Spleen (tissue), 11 donors: ENCODE measurements around the gene SDR39U1. TPM values are rescaled to one million over a fixed set of nuclear protein-coding genes. Genes with fewer than 3 reads are reported as not detected.
A peak's percentile ranks its signal among the peaks of the same experiment; 100 is the strongest.

ENCODE experiments used
- DNase-seq: peaks from one replicate; pipeline ENCODE4 v3.0.0-alpha.2; 2020
- H3K27ac ChIP-seq, 8 donors: fragments of 200-600 bp; sonication (generic) in 7 of 8; 1 replicate in 4 of 8; 2 replicates in 4 of 8; pipeline versions ENCODE4 v1.5.0 to v1.8.0; 2016 to 2021; ENCODE audit warnings: inconsistent platforms in 4 of 8, mild to moderate bottlenecking in 4 of 8, moderate library complexity in 1 of 8
- H3K27me3 ChIP-seq, 7 donors: fragments of 200-600 bp; sonication (generic) in 6 of 7; replicated peaks in 1 of 7; 1 replicate in 4 of 7; 2 replicates in 3 of 7; pipeline versions ENCODE4 v1.5.0 to v1.8.0; 2016 to 2021; ENCODE audit warnings: inconsistent platforms in 3 of 7, mild to moderate bottlenecking in 1 of 7
- H3K36me3 ChIP-seq, 6 donors: fragments of 200-600 bp; sonication (generic) in 5 of 6; 1 replicate in 4 of 6; 2 replicates in 2 of 6; pipeline versions ENCODE4 v1.5.0 to v1.8.0; 2016 to 2021; ENCODE audit warnings: inconsistent platforms in 2 of 6
- H3K4me1 ChIP-seq, 6 donors: fragments of 200-600 bp; sonication (generic) in 5 of 6; 1 replicate in 3 of 6; 2 replicates in 3 of 6; pipeline versions ENCODE4 v1.5.0 to v1.8.0; 2016 to 2021; ENCODE audit warnings: inconsistent platforms in 3 of 6
- H3K4me3 ChIP-seq, 8 donors: fragments of 200-600 bp; sonication (generic) in 7 of 8; 1 replicate in 4 of 8; 2 replicates in 4 of 8; pipeline versions ENCODE4 v1.5.0 to v1.8.0; 2016 to 2021; ENCODE audit warnings: inconsistent platforms in 4 of 8, mild to moderate bottlenecking in 4 of 8, moderate library complexity in 2 of 8
- H3K9me3 ChIP-seq, 8 donors: fragments of 200-600 bp; sonication (generic) in 7 of 8; 1 replicate in 4 of 8; 2 replicates in 4 of 8; pipeline versions ENCODE4 v1.5.0 to v1.8.0; 2016 to 2021; ENCODE audit warnings: inconsistent platforms in 4 of 8
- POLR2A ChIP-seq, 3 donors: fragments of 450-650 bp; IDR thresholded peaks; one replicate each; pipeline ENCODE4 v1.5.1; 2017; ENCODE audit warnings: antibody characterized with exemption in 3 of 3, mild to moderate bottlenecking in 1 of 3
- POLR2AphosphoS5 ChIP-seq, 3 donors: sonication (generic); formaldehyde crosslinking; IDR thresholded peaks; one replicate each; pipeline ENCODE4 v1.5.1; 2017; ENCODE audit warnings: antibody characterized with exemption in 3 of 3
- WGBS, 5 donors: extraction: QIAGEN DNeasy Blood & Tissue Kit in 3 of 5; methylation state at CpG; one replicate each; pipeline versions ENCODE4 v1.1.5 to v1.1.7; 2013 to 2018; 5-methylcytosine and 5-hydroxymethylcytosine counted together
- intact Hi-C: fragments of 100-400 bp; cut with DNase I; formaldehyde crosslinking; loops from one replicate; pipeline ENCODE4 v1.15.0; 2023; ENCODE audit warnings: low total_unique reads
- polyA plus RNA-seq, 3 donors: library from polyadenylated mRNA; stranded (reverse); fragments of 200-250 nt; gene quantifications; one replicate each; pipeline ENCODE4 v1.2.1, GENCODE V29; 2013
- total RNA-seq, 7 donors: library from RNA; depleted of rRNA in 3 of 7; stranded (reverse); fragments of >200 nt in 3 of 7; fragmentation: NEBNext Ultra II Directional in 4 of 7; extraction: Animal tissue kit (Norgen Biotek cat#: 25700) in 4 of 7; gene quantifications; one replicate each; pipeline versions ENCODE4 v1.1.0 to v1.2.1, GENCODE V29; 2016 to 2021
- TF ChIP-seq, protein P1 (sequence below), 11 experiments: fragments of 200-600 bp in 7 of 11; fragments of 450-650 bp in 4 of 11; sonication (generic) in 4 of 11; IDR thresholded peaks in 8 of 11; conservative IDR thresholded peaks in 3 of 11; 1 replicate in 7 of 11; 2 replicates in 4 of 11; pipeline versions ENCODE4 v1.4.0 to v1.8.0; 2016 to 2021; ENCODE audit warnings: antibody characterized with exemption in 11 of 11, inconsistent platforms in 4 of 11, mild to moderate bottlenecking in 1 of 11
- donor health status: healthy with polysubstance abuse.
- donor health status: DM: no; HTN: no; CAD: no; lungs with moderate emphysema.
- donor health status: DM: no; HTN: no; CAD: no.
- donor health status: Bipolar disorder and iron deficiency.
- donor health status: healthy.
- donor health status: DM: no; HTN: no; CAD: no.
- donor health status: DM: yes; HTN: yes; CAD: no.

SDR39U1 gene
- total and polyA plus RNA-seq, 10 donors, result 48.2 to 146 (median 68.4) TPM

DNA sequence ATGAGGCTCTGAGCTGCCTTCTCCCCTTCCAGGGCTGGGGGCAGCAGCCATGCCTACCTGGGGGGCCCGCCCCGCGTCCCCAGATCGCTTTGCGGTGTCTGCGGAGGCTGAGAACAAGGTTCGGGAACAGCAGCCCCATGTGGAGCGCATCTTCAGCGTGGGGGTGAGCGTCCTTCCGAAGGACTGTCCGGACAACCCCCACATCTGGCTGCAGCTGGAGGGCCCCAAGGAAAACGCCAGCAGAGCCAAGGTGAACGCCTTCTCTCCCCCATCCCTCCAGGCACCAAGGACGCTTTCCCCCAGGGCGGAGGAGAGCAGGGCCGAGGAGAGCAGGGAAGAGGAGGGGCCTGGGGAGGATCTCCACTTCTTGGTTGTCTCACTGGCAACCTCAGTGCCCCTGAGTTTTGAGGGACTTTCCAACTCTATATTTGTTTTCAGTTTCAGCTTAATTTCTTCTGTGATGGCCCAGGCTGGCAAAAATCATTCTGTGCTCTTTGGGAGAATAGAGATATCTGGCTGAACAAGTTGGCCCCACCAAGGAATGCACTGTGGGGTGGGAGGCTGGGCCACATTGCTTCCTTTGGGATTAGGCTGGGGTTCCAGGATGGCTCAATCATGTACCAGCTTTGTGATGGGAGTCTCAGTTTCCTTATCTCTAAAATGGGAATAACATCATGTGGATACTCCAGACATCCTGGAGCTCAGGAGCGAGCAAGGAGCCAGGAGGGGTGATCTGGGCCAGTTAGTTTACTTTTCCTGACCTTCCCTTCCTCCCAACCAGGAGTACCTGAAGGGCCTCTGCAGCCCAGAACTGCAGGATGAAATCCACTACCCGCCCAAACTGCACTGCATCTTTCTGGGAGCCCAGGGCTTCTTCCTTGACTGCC lies 11.7 kb downstream of the SDR39U1 start:
- intact Hi-C loops, result loop anchor here (5.0 kb wide), 1 partner anchor 94 kb away; the partner anchor contains the start of genes ADCY4 and RIPK3
- H3K4me1 ChIP-seq, result peaks cover 21 to 79% (median 46%) of the 10 kb centered on the region in 6 donors
- peak; percentile 90 for DNase-seq

DNA sequence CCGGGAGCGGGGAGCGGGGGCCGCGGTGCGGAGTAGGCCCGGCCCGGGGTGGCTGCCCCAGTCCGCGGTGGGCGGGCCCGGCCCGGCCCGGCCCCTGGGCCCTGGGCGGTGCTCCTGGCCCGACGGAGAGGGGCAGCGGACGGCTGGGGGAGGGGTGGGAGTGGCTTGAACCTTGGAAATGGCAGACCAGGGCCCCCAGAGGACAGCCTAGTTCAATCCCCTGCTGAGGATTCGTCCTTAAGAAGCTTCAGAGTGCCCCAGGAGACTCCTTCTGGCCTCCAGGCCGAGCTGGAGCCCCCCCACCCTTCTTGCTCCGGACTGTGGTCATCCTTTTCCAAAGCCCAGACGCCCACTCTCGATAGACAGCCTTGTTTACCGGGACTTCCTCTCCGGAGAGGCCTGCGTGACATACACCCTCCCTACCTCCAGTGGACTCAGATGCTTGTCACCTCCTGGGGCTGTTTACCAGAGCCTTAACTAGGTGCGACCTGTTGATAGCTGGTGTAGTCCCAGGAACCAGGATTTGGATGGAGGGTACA lies 12.4 kb downstream of the SDR39U1 start:
- Histone ChIP-seq H3K4me3 (peak overlapping the region; percentile 64 to 91 (median 74)), H3K4me1 (peaks cover 20 to 79% (median 43%) of the 10 kb centered on the region in 6 donors), H3K36me3 (peaks cover 0 to 43% (median 31%) of the 10 kb centered on the region in 6 donors), H3K27me3 (no peaks in the 10 kb centered on the region), H3K9me3 (no peaks in the 10 kb centered on the region), H3K27ac (peak overlapping the region; percentile 97 to 100 (median 98))
- DNase-seq, result peak; percentile 95
- WGBS, 5 donors, result 0 to 1% (median 0%) methylated on average over 10 to 28 of the region's 28 CpGs
- TF ChIP-seq POLR2A (IDR thresholded peaks at IDR 0.05), result no peak
- TF ChIP-seq, protein P1, sequence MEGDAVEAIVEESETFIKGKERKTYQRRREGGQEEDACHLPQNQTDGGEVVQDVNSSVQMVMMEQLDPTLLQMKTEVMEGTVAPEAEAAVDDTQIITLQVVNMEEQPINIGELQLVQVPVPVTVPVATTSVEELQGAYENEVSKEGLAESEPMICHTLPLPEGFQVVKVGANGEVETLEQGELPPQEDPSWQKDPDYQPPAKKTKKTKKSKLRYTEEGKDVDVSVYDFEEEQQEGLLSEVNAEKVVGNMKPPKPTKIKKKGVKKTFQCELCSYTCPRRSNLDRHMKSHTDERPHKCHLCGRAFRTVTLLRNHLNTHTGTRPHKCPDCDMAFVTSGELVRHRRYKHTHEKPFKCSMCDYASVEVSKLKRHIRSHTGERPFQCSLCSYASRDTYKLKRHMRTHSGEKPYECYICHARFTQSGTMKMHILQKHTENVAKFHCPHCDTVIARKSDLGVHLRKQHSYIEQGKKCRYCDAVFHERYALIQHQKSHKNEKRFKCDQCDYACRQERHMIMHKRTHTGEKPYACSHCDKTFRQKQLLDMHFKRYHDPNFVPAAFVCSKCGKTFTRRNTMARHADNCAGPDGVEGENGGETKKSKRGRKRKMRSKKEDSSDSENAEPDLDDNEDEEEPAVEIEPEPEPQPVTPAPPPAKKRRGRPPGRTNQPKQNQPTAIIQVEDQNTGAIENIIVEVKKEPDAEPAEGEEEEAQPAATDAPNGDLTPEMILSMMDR (IDR thresholded peaks at IDR 0.05 in 8 of 11, conservative IDR thresholded peaks at IDR 0.05 in 3 of 11), result peak in 2 of 11 experiments; percentile 3 to 5
- intact Hi-C loops, result loop anchor here (5.0 kb wide), 1 partner anchor 93 kb away; the partner anchor contains the start of genes ADCY4 and RIPK3

More for the DNA sequence above, 11.7 kb downstream of the SDR39U1 start:
- 16 to 44% (median 19%) methylated on average over 4 to 19 of the region's 19 CpGs for WGBS, 5 donors
- TF ChIP-seq, protein P1 (IDR thresholded peaks at IDR 0.05 in 8 of 11, conservative IDR thresholded peaks at IDR 0.05 in 3 of 11), result no peak
- TF ChIP-seq POLR2AphosphoS5 (IDR thresholded peaks at IDR 0.05), result peak in 2 of 3 donors; percentile 74 to 78
- TF ChIP-seq POLR2A (IDR thresholded peaks at IDR 0.05), result no peak
- Histone ChIP-seq H3K27me3 (no peaks in the 10 kb centered on the region), H3K27ac (peak overlapping the region; percentile 97 to 100 (median 98)), H3K9me3 (no peaks in the 10 kb centered on the region), H3K36me3 (peaks cover 0 to 50% (median 33%) of the 10 kb centered on the region in 6 donors), H3K4me3 (peak overlapping the region; percentile 64 to 91 (median 74))

DNA sequence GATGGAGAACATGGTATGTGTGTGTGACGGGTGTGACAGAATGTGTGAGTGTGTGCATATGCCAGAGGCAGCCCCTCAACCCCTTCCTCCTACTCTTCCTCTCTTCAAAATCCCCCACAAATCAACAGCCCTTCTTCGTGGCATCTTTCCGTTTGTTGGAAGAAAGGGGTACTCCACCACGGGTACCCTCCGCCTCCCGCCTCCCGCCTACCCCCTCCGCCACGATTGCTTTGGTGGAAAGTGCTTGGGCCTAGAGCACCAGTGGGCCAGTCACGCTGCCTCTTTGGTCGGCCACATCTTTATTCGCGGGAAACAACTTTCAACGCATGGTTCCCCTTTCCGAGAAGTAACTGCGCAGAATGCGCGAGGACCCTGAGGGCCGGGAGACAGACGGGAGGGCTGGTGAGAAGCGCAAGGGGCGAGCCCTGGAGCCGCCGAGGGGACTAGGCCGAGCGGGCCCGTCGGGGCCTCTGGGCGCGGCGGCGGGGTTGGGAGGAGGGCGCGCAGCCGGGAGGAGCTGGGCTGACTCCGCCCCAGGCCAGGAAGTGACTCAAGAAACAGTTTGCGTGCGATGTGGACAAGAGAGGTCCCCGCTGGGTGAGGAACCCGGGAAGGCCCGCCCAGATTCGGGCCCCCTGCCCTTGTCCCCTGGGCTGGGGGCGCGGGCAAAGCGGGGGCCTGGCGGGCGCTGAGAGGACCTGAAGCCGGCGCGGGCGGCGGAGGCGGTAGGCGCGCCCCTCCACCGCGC lies 13.0 kb downstream of the SDR39U1 start, which contains the start of the genes CBLN3 and KHNYN:
TSS of gene CBLN3 (minus strand) at position 274 of the 748 bp plus-strand sequence. CDS start 614 bp downstream, outside the sequence.
TSS of gene KHNYN (plus strand) at position 560 of the 748 bp plus-strand sequence. CDS start 777 bp downstream, outside the sequence.
- peak; percentile 98 for DNase-seq
- Histone ChIP-seq H3K9me3 (no peaks in the 10 kb centered on the region), H3K27ac (peak within 1 kb of the TSS; percentile 97 to 100 (median 98)), H3K36me3 (peaks cover 0 to 36% (median 28%) of the 10 kb centered on the region in 6 donors), H3K27me3 (no peaks in the 10 kb centered on the region), H3K4me3 (peak within 1 kb of the TSS; percentile 64 to 91 (median 74)), H3K4me1 (peaks cover 20 to 77% (median 43%) of the 10 kb centered on the region in 6 donors)
- WGBS, 5 donors, result 3 to 6% (median 4%) methylated on average over 47 to 57 of the region's 57 CpGs
- TF ChIP-seq, protein P1 (IDR thresholded peaks at IDR 0.05 in 8 of 11, conservative IDR thresholded peaks at IDR 0.05 in 3 of 11), result peak in 2 of 11 experiments; percentile 10 to 28
- TF ChIP-seq POLR2A (IDR thresholded peaks at IDR 0.05), result peak; percentile 62 to 96 (median 95)
- TF ChIP-seq POLR2AphosphoS5 (IDR thresholded peaks at IDR 0.05), result peak; percentile 98 to 99 (median 98)
- intact Hi-C loops, result loop anchor here (5.0 kb wide), 1 partner anchor 92 kb away; the partner anchor contains the start of genes ADCY4 and RIPK3
